ENCODE results near the gene CIZ1.

The CIZ1 gene

GRCh38 chr9:128162215-128163026 is 29.0 kb downstream of the CIZ1 start:
- no peak for DNase-seq (ENCODE audit: low read depth in 2 of 3, low spot score in 1 of 3)

DNA sequence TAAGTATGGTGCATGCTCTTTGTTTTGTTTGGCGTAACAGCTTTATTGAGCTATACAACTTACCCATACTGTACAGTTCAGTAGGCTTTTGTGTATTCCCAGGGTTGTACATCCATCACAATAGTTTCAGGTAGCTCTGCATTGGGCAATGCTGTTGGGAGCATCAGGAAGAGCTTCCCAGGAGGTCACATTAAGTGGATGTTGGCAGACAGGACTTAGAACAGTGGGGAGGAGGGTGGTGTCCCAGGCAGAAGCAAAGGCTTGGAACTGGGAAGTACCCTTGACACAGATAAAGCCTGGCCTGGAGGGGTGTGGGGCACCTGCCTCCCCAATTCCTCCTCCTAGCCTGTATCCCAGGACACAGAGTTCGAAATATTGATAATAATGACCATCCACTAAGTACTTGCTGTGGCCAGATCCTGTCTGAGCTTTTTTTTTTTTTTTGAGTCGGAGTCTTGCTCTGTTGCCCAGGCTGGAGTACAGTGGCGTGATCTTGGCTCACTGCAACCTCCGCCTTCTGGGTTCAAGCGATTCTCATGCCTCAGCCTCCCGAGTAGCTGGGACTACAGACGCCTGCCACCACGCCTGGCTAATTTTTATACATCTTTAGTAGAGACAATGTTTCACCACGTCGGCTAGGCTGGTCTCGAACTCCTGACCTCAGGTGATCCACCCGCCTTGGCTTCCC is 30.0 kb downstream of the CIZ1 start:
- DNase-seq (ENCODE audit: low read depth in 2 of 3, low spot score in 1 of 3) = no peak

DNA sequence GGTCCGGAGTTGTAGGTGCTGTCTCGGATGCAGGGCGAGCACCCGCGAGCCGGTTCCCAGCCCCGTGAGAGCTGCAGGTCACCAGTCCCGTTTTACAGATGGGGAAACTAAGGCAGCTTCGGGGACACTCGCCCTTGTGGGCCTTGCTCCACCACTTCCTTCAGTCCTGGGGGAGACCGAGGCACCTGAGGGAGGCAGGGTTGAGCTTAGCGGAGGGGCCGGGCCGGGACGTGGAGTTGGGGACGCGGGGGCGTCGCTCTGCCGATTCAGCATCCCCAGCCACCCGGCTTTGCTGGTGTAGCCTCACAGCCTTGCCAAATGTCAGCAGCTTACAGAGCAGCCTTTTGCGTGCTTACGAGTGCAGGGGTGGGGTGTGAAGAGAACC is 30.8 kb downstream of the CIZ1 start:
- DNase-seq (ENCODE audit: low read depth in 2 of 3, low spot score in 1 of 3) = peak; percentile 28 to 57 (median 40)

- DNase-seq (ENCODE audit: low read depth in 2 of 3, low spot score in 1 of 3) = peak; percentile 91 to 95 (median 95)
Measured at GRCh38 chr9:128159784-128160602, 31.4 kb downstream of the CIZ1 start, which contains the start of gene BBLN. Gene BBLN (plus strand): TSS chr9:128160265. CDS start chr9:128160408, 143 bp downstream.

DNA sequence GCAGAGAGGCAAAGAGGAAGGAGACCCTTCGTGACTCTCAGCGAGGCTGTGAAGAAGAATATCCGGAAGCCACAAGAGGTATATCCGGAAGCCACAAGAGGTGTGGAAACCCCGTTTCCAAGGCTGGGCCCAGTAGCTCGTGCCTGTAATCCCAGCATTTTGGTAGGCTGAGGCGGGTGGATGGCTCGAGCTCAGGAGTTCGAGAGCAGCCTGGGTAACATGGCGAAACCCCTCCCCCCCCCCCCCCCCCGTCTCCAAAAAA is 31.9 kb downstream of the CIZ1 start:
- DNase-seq (ENCODE audit: low read depth in 2 of 3, low spot score in 1 of 3) = peak; percentile 32 to 33 (median 33)

GRCh38 chr9:128155736-128156500 is 35.5 kb downstream of the CIZ1 start:
- no peak for DNase-seq (ENCODE audit: low read depth in 2 of 3, low spot score in 1 of 3)

DNA sequence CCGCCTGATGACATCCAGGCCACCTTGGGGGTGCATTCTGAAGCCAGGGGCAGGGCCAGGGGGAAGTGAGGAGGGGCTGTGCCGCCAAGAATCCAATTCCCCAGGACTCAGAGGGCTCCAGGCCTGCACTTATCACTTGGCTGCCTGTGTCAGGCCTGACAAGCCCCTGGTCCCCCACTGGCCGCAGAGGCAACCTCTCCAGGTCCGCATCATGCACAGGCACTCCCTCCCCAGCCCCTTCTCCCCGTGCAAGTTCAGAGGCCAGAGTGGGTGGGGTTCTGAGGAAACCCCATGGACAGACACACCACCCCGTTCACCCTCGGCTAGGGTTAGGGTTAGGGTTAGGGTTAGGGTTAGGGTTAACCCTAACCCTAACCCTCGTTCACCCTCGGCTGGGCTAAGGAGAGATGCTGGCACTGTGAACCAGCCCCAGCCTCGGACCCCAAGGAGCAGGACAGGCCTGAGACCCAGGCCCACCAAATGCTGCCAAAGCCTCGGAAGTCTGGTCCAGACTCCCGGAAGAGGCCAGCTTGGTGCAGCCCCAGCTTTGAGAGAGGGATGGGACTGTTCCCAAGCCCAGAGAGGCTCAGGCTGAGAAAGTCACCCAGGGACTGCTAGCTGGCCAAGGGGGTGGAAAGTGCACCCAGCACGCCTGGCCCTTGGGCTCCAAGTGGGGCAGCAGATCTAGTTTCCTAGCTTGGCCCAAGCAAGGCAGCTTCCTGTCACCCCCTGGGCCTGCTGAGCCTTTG is 37.3 kb downstream of the CIZ1 start:
- DNase-seq (ENCODE audit: low read depth in 2 of 3, low spot score in 1 of 3) = no peak

DNA sequence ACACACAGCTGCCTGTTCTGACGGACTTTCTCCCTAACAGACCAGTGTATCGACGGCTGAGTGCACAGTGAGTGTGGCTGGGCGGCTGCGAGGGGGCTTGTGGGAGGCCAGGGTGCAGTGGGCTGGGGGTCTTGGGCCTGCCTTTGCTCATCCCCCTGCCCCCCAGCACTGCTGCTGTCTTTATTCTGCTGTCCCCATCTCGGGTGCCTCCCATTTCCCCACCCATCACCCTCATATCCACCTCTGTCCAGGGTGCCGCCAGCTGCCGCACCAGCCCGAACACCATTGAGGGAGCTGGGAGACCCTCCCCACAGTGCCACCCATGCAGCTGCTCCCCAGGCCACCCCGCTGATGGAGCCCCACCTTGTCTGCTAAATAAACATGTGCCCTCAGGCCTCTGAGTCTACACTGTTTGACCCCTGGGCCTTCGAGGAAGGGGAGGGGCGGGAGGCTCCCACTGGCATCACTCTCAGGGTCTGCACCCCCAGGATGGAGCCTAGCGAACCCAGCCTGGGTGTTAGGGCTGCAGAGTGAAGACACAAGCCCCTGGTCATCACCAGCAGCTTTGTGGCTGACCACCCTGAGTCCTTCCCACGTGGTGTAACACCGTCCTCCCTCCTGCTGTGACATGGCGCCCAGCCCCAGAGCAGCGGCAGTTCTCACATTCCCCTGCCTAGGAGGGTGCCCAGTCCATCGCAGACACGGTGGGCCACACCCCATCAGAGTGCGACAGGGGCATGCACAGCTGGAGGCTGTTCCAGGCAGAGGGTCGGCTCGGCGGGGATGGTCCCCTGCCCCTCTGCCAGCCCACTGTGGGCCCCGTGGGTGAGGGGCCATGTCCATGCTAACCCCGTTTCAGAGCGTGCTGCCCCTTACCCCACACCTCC is 38.1 kb downstream of the CIZ1 start:
- DNase-seq (ENCODE audit: low read depth in 2 of 3, low spot score in 1 of 3) = no peak

- DNase-seq (ENCODE audit: low read depth in 2 of 3, low spot score in 1 of 3) = no peak
Measured at GRCh38 chr9:128152133-128153059, 39.0 kb downstream of the CIZ1 start.

- no peak for DNase-seq (ENCODE audit: low read depth in 2 of 3, low spot score in 1 of 3)
Measured at GRCh38 chr9:128151309-128152132, 39.9 kb downstream of the CIZ1 start.

GRCh38 chr9:128150594-128151308 is 40.6 kb downstream of the CIZ1 start:
- no peak for DNase-seq (ENCODE audit: low read depth in 2 of 3, low spot score in 1 of 3)

DNA sequence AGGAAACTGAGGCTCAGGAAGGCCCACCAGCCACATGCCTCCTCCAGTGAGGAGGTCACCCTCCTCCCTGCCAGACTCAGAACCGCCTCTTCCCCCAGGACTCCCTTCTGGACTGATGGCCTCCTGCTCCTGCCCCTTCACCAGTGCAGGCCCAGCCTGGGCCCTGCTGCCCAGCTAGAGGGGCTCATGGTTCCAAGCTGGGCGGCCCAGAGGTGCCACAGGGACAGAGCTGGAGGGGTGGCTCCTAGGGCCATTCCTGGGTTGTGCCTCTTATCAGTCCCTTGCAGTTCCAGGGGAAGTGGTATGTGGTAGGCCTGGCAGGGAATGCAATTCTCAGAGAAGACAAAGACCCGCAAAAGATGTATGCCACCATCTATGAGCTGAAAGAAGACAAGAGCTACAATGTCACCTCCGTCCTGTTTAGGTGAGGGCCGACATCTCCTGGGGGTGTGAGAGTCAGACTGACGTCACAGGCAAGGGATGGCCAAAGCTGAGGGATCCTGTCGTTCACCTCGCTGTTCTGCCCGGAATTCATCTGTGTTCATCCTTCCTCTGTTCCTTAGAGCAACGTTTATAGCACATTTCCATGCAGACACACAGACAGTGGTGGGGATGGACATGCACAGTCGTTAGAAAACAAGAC is 41.3 kb downstream of the CIZ1 start:
- no peak for DNase-seq (ENCODE audit: low read depth in 2 of 3, low spot score in 1 of 3)

GRCh38 chr9:128149001-128149701 is 42.2 kb downstream of the CIZ1 start, which contains the start of gene LCN2:
Gene LCN2 (plus strand): TSS chr9:128149453. CDS start chr9:128149526, 73 bp downstream.
- DNase-seq (ENCODE audit: low read depth in 2 of 3, low spot score in 1 of 3) = no peak

DNA sequence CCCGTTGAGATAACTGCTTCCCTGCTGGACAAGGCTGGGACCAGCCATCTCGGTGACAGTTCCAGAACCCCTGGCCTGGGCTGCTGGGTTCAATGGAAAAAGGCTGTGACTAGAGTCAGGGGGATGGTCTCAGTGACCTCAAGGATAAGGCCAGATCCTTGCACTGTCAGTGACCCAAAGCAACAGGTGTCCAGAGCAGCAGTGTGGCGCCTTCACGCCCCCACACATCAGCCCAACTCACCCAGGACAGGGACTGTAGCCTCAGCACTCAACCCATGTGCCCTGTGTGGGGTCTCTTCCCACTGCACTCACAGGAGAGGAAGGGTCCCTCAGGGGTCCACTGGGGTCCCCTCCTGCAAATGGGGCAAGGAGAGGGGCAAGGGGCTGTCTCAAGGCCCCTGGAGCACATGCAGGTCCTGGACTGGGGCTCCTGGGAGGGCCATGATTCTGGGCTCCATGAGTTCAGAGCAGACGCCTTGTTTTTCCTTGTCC is 42.8 kb downstream of the CIZ1 start:
- DNase-seq (ENCODE audit: low read depth in 2 of 3, low spot score in 1 of 3) = no peak

- DNase-seq (ENCODE audit: low read depth in 2 of 3, low spot score in 1 of 3) = no peak
Measured at GRCh38 chr9:128146591-128147120, 44.7 kb downstream of the CIZ1 start.
